ENCODE results near the gene DENR. TPM values are rescaled to one million over a fixed set of nuclear protein-coding genes. Genes with fewer than 3 reads are reported as not detected.

The DENR gene
- total and polyA plus RNA-seq, 2 of the 13 experiments (the other 11 are each of a cell fraction or from before 2014, with no cell fraction given) = 30.0 to 59.1 TPM

DNA sequence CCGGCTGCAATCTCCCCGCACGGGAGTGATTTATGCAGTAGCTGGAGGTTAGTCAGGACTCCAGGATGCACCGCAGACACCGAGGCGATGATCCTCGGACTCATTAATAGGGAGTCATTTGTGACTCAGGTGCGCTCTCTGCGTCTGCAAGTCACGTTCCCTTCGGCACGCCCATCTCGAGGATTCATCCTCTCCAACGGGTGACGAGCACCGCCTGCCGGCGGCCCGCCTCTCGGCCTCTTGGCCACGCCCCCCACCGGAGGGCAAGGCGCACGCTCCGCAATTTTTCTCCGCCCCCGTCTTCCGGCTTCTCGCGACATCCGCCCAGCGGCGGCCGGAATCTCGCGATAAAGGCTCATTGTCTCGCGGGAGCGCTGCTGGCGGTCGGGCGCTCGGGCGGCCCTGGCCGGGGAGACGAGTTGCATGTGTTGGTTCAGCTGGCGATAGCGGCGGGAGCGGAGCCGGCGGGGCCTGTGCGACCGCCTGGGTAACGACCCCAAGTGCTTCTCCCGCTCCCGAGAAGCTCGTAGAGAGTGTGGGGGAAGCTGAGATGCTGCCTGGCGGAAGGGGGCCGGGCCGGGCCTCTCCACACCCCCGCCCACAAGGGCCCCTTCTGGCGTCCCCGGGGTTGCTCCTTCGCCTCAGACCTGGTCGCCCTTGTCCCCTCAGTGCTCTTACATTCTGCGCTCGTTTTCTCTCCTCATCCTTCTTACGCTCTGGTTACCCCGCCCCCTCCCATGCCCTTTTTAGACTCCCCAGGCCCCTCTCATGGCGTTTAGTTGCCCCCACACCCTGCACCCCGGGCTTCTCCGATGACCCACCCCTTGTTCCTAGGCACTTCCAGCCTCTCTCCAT is at the start of gene DENR (continued):
- peak; percentile 51 for TF ChIP-seq ZHX2 (IDR thresholded peaks at IDR 0.05; ENCODE audit: low read depth)
- 0 out of 2 replicates have a peak, but pooled peaks have one; percentile 33 for TF ChIP-seq ZHX2 (CRISPR knock-in tag; IDR thresholded peaks at IDR 0.05; ENCODE audit: borderline replicate concordance)
- TF ChIP-seq ZNF616 (CRISPR knock-in tag; IDR thresholded peaks at IDR 0.05; ENCODE audit: low read depth) = peak; percentile 34; the same call in 1 of the 2 replicates
- peak; percentile 86; the same call in 1 of the 2 replicates for TF ChIP-seq MIXL1 (CRISPR knock-in tag; IDR thresholded peaks at IDR 0.05)
- TF ChIP-seq NFATC3 (CRISPR knock-in tag; IDR thresholded peaks at IDR 0.05) = no peak
- no peak for TF ChIP-seq ZNF432 (CRISPR knock-in tag; IDR thresholded peaks at IDR 0.05; ENCODE audit: borderline replicate concordance)
- peak; percentile 84 for TF ChIP-seq CSRNP1 (CRISPR knock-in tag; IDR thresholded peaks at IDR 0.05)
- TF ChIP-seq, protein P1, sequence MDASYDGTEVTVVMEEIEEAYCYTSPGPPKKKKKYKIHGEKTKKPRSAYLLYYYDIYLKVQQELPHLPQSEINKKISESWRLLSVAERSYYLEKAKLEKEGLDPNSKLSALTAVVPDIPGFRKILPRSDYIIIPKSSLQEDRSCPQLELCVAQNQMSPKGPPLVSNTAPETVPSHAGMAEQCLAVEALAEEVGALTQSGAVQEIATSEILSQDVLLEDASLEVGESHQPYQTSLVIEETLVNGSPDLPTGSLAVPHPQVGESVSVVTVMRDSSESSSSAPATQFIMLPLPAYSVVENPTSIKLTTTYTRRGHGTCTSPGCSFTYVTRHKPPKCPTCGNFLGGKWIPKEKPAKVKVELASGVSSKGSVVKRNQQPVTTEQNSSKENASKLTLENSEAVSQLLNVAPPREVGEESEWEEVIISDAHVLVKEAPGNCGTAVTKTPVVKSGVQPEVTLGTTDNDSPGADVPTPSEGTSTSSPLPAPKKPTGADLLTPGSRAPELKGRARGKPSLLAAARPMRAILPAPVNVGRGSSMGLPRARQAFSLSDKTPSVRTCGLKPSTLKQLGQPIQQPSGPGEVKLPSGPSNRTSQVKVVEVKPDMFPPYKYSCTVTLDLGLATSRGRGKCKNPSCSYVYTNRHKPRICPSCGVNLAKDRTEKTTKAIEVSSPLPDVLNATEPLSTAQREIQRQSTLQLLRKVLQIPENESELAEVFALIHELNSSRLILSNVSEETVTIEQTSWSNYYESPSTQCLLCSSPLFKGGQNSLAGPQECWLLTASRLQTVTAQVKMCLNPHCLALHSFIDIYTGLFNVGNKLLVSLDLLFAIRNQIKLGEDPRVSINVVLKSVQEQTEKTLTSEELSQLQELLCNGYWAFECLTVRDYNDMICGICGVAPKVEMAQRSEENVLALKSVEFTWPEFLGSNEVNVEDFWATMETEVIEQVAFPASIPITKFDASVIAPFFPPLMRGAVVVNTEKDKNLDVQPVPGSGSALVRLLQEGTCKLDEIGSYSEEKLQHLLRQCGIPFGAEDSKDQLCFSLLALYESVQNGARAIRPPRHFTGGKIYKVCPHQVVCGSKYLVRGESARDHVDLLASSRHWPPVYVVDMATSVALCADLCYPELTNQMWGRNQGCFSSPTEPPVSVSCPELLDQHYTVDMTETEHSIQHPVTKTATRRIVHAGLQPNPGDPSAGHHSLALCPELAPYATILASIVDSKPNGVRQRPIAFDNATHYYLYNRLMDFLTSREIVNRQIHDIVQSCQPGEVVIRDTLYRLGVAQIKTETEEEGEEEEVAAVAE (CRISPR knock-in tag; IDR thresholded peaks at IDR 0.05; ENCODE audit: borderline replicate concordance) = peak; percentile 87; the same call in 1 of the 2 replicates
- no peak; the same call in 1 of the 2 replicates for TF ChIP-seq ZNF251 (CRISPR knock-in tag; IDR thresholded peaks at IDR 0.05)
- TF ChIP-seq FOXA3 (CRISPR knock-in tag; IDR thresholded peaks at IDR 0.05) = peak; percentile 57; the same call in 1 of the 2 replicates
- TF ChIP-seq MEIS2 (CRISPR knock-in tag; IDR thresholded peaks at IDR 0.05) = peak; percentile 74; the same call in 1 of the 2 replicates
- no peak for TF ChIP-seq ZNF17 (CRISPR knock-in tag; IDR thresholded peaks at IDR 0.05)
- TF ChIP-seq ETV6 (CRISPR knock-in tag; conservative IDR thresholded peaks at IDR 0.05) = peak; percentile 59; the same call in 1 of the 2 replicates
- peak; percentile 99; the same call in 1 of the 2 replicates for TF ChIP-seq ARNT2 (CRISPR knock-in tag; IDR thresholded peaks at IDR 0.05; ENCODE audit: low read depth)
- no peak for TF ChIP-seq IKZF1 (IDR thresholded peaks at IDR 0.05)
- TF ChIP-seq, protein P2, sequence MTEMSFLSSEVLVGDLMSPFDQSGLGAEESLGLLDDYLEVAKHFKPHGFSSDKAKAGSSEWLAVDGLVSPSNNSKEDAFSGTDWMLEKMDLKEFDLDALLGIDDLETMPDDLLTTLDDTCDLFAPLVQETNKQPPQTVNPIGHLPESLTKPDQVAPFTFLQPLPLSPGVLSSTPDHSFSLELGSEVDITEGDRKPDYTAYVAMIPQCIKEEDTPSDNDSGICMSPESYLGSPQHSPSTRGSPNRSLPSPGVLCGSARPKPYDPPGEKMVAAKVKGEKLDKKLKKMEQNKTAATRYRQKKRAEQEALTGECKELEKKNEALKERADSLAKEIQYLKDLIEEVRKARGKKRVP (CRISPR knock-in tag; IDR thresholded peaks at IDR 0.05) = peak in 1 of 2 experiments; percentile 72; a peak in 1 of 4 replicates
